Activated CD4-positive, alpha-beta T cell treated with anti-CD3 and anti-CD28 coated beads, Interleukin-2, amount 50 U/mL, for 24 hours (primary cell): ENCODE data around the gene FBXO22.
"Not testable (repeated sequence)": the region's sequence is repeated elsewhere in the genome, so short reads cannot be mapped to it uniquely, and the experiment has no call there.

Experiments used
- DNase-seq, 2 donors: peaks; one replicate each; pipeline ENCODE4 v3.0.0-alpha.2; 2020; ENCODE audit warnings: low read depth in 1 of 2, low spot score in 1 of 2

FBXO22 gene

DNA sequence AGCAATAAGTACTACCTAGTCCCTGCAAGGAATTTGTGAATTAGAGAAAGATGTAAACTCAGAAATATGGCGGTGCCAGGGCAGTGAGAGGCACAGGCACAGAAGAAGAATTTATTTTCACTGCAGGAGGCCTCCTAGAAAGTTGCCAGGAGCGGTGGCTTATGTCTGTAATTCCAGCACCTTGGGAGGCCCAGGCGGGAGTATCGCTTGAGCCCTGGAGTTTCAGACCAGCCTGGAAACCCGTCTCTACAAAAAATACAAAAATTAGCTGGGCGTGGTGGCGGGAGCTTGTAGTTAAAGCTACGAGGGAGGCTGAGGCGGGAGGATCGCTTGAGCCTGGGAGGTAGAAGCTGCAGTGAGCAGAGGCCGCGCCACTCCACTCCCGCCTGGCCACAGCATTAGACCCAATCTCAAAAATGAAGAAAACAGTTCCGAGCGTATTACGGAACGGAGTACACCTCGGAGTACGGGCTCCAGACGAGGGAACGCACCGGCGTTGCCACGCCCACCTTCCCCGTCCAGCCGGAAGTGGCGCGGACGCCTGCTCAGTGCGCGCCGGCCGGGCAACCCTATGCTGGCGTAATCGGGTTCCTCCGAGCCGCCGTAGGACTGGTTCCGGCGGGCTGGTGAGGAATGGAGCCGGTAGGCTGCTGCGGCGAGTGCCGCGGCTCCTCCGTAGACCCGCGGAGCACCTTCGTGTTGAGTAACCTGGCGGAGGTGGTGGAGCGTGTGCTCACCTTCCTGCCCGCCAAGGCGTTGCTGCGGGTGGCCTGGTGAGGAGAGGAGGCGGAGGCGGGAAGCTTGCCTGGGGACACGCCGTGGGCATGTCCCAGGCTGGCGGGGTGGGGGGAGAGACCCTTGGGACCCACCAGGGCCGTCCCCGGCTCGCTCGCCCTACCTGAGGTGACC, at the start of gene FBXO22:
TSS of gene FBXO22 (plus strand) at position 548 of the 909 bp plus-strand sequence. CDS start at position 634, 86 bp downstream.
- DNase-seq = peak; percentile 83 to 89

- no peak for DNase-seq
These were observed 45.8 kb upstream of the FBXO22 start for GRCh38 chr15:75857886-75858285.

DNA sequence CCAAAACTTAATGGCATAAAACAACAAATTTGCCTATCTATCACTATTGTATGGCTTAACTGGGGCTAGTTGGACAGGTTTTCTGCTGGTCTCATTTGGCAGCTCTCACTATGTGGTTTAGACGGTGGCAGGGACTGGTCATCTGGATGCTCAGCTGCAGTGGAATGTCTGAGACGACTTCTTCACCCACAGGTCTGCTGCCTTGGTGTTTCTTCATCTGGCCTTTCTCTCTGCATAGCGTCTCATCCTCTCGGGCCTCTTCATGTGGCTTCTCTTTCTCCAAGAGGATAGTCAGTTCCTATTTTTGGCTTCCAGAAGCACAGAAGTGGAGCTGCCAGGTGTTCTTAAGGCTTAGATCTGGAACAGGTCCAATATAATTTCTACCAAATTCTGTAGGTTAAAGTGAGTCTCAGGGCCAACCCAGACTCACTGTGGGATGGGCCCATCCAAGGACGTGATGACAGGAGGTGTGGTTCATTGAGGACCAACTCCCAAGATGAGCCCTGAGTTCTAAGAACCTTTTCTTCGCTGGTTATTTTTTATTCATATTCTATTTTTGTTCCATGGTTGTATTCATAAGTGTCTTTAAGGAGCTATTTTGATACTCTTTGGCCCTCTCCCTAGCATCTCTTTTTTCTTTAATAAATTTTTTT, 41.8 kb upstream of the FBXO22 start:
- DNase-seq = no peak

- DNase-seq = no peak
These were observed 40.9 kb upstream of the FBXO22 start for GRCh38 chr15:75862796-75863195.

- DNase-seq = no peak
These were observed 39.2 kb upstream of the FBXO22 start for GRCh38 chr15:75864213-75865059.

- not testable (repeated sequence) for DNase-seq
These were observed 37.6 kb upstream of the FBXO22 start for GRCh38 chr15:75866045-75866444.

GRCh38 chr15:75866916-75867315, 36.8 kb upstream of the FBXO22 start:
- DNase-seq = no peak

- no peak for DNase-seq
These were observed 36.2 kb upstream of the FBXO22 start for GRCh38 chr15:75867449-75867848.

GRCh38 chr15:75868019-75868418, 35.7 kb upstream of the FBXO22 start:
- DNase-seq = no peak

DNA sequence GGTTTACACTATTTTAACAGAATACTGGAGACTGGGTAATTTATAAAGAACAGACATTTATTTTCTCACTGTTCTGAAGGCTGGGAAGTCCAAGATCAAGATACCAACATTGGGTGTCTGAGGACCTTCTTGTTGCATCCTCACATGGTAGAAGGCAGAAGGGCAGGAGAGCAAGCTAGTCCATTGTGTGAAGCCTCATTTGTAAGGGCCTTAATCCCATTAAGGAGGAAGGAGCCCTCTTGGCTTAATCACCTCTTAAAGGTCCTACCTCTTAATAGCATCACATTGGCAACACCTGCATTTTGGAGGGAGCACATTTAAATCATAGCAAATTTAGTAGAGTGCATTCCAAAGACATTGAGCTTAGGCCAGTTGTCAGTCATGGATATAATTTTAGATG, 34.2 kb upstream of the FBXO22 start:
- DNase-seq = no peak

GRCh38 chr15:75871589-75871988, 32.1 kb upstream of the FBXO22 start:
- DNase-seq = not testable (repeated sequence)

- DNase-seq = no peak
These were observed 31.2 kb upstream of the FBXO22 start for GRCh38 chr15:75872403-75872990.

DNA sequence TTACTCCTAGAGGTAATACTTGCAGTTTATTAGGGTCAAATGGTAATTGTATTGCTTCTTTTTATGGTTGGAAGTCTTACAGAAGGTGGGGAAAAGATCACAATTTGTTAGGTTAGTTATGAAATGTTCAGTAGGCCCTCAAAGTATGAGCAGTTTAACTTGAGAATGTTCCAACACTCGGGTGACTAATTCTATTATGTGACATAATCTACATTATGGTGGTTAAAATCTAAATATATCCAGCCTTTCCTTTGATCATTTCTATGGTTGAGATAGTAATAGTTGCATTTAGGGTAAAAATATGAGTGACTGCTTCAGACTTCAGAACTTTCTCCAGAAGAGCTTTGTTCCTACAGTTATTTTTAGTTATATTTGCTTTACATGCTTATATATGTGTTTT, 19.6 kb upstream of the FBXO22 start:
- no peak for DNase-seq

DNA sequence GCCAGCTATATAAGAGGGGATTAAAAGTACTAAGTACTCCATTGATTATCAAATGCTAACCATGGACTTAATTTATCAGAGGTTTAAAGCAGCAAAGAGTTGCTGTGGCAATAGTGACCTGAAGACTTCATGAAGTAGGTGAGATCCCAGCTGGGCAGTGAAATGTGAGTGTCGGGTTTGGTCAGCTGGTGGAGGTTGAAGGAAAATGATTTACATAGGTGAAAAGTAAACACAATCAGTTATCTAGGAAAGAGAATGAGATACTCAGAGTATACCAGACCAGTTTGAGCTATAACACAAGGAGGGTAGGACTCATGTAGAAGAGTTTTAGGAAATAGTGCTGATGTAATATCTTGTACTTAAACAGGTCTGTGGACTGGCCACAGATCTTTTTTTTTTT, 16.5 kb upstream of the FBXO22 start:
- DNase-seq = no peak

DNA sequence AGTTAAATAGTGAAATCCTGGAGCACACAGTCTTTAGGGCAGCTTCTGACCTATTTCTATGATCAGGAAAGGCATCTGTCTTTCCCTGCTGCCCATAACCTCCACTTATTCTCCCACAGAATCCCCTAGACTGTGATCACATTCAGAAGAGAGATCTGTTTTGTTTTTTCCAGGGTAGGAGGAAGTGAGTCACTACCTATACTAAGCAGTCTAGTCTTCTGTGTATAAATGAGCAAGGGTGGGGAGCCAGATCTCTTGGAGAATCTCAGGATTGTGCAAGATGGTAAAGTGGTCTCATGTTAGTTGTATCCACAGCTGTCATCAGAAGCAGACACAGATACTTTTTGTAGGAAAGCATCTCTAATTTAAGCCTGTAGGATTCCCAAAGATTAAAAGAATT, 11.8 kb upstream of the FBXO22 start:
- DNase-seq = no peak

GRCh38 chr15:75895731-75896130, 7.9 kb upstream of the FBXO22 start:
- DNase-seq = no peak

DNA sequence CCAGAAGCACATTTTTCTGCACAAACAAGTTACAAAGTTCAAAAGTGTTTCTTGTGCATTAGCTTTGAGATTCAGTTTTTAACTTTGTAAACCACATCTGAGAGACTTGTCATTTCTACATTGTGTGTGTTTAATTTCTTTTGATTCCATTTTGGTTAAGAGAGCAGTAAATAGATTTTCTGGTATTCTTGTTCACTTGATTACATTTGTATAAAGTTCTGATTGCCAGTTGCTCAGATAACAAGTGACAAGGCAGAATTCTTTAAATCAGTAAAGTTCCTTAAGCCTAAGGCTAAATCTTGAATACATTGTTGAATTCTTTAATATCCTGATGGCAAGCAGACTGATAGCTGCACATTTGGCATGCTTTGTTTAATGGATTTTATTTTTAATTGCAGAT, 3.1 kb upstream of the FBXO22 start:
- no peak for DNase-seq

- no peak for DNase-seq
These were observed 1.5 kb upstream of the FBXO22 start for GRCh38 chr15:75902129-75902557.

- no peak for DNase-seq
These were observed 1.6 kb downstream of the FBXO22 start for GRCh38 chr15:75905231-75905630.

GRCh38 chr15:75910355-75910754, 6.7 kb downstream of the FBXO22 start:
- DNase-seq = not testable (repeated sequence)

GRCh38 chr15:75916978-75917377, 13.3 kb downstream of the FBXO22 start:
- no peak for DNase-seq
